ENCODE measurements around the gene A4GNT. TPM values are rescaled to one million over a fixed set of nuclear protein-coding genes. Genes with fewer than 3 reads are reported as not detected.
"Not testable (repeated sequence)": the region's sequence is repeated elsewhere in the genome, so short reads cannot be mapped to it uniquely, and the experiment has no call there.

A4GNT gene
- total RNA-seq, 4 donors from 2014 or later = 0.46 TPM; not detected in 3

GRCh38 chr3:138113326-138113725 lies 18.9 kb downstream of the A4GNT start:
- no peak for TF ChIP-seq POLR2AphosphoS5 (IDR thresholded peaks at IDR 0.05)
- TF ChIP-seq EP300 (IDR thresholded peaks at IDR 0.05) = no peak
- no peak for TF ChIP-seq POLR2A (IDR thresholded peaks at IDR 0.05)
- TF ChIP-seq CTCF (IDR thresholded peaks at IDR 0.05) = no peak
- Histone ChIP-seq H3K27me3 (no peaks in the 10 kb centered on the region), H3K36me3 (peaks cover 0 to 13% of the 10 kb centered on the region in 2 donors), H3K9me3 (no peaks in the 10 kb centered on the region), H3K4me3 (no peak overlapping the region), H3K4me1 (peaks cover 0 to 37% (median 0%) of the 10 kb centered on the region in 3 donors), H3K27ac (peak overlapping the region in 3 of 4 donors; percentile 91 to 94 (median 93))
- ATAC-seq = no peak
- no CpG with 5 or more reads among the region's 1 CpG for WGBS, 2 donors (ENCODE audit: low coverage in 1 of 2)

GRCh38 chr3:138112362-138112761 lies 19.8 kb downstream of the A4GNT start:
- ATAC-seq = no peak
- Histone ChIP-seq H3K27me3 (no peaks in the 10 kb centered on the region), H3K9me3 (no peaks in the 10 kb centered on the region), H3K4me3 (no peak overlapping the region), H3K27ac (no peak overlapping the region), H3K4me1 (peaks cover 0 to 37% (median 0%) of the 10 kb centered on the region in 3 donors), H3K36me3 (peaks cover 0 to 17% of the 10 kb centered on the region in 2 donors)
- WGBS, 2 donors (ENCODE audit: low coverage in 1 of 2) = 71 to 80% methylated on average over 6 to 8 of the region's 8 CpGs
- no peak for TF ChIP-seq POLR2AphosphoS5 (IDR thresholded peaks at IDR 0.05)
- TF ChIP-seq CTCF (IDR thresholded peaks at IDR 0.05) = no peak
- TF ChIP-seq EP300 (IDR thresholded peaks at IDR 0.05) = no peak
- no peak for TF ChIP-seq POLR2A (IDR thresholded peaks at IDR 0.05)

GRCh38 chr3:138105598-138105997 lies 26.6 kb downstream of the A4GNT start:
- Histone ChIP-seq H3K4me1 (no peaks in the 10 kb centered on the region), H3K4me3 (no peak overlapping the region), H3K9me3 (no peaks in the 10 kb centered on the region), H3K27ac (no peak overlapping the region), H3K27me3 (no peaks in the 10 kb centered on the region), H3K36me3 (peaks cover 0 to 47% of the 10 kb centered on the region in 2 donors)
- ATAC-seq = no peak
- 89 to 100% methylated on average over 1 of the region's 1 CpG for whole genome bisulfite sequencing, 2 donors (ENCODE audit: low coverage in 1 of 2)
- TF ChIP-seq POLR2AphosphoS5 (IDR thresholded peaks at IDR 0.05) (no peak), EP300 (IDR thresholded peaks at IDR 0.05) (no peak), CTCF (IDR thresholded peaks at IDR 0.05) (no peak), POLR2A (IDR thresholded peaks at IDR 0.05) (no peak)

- no peaks in the 10 kb centered on the region for H3K27me3 ChIP-seq
- peaks cover 0 to 55% of the 10 kb centered on the region in 2 donors for H3K36me3 ChIP-seq
- no peaks in the 10 kb centered on the region for H3K9me3 ChIP-seq
- no peak overlapping the region for H3K27ac ChIP-seq
- 88% methylated on average over 3 of the region's 19 CpGs; no CpG with 5 or more reads in 1 of the 2 donors for WGBS, 2 donors (ENCODE audit: low coverage in 1 of 2)
- no peaks in the 10 kb centered on the region for H3K4me1 ChIP-seq
- H3K4me3 ChIP-seq = no peak overlapping the region
- ATAC-seq = no peak
- no peak for TF ChIP-seq POLR2A (IDR thresholded peaks at IDR 0.05)
- TF ChIP-seq CTCF (IDR thresholded peaks at IDR 0.05) = no peak
- TF ChIP-seq EP300 (IDR thresholded peaks at IDR 0.05) = no peak
These were observed 28.7 kb downstream of the A4GNT start for GRCh38 chr3:138103466-138103865.

DNA sequence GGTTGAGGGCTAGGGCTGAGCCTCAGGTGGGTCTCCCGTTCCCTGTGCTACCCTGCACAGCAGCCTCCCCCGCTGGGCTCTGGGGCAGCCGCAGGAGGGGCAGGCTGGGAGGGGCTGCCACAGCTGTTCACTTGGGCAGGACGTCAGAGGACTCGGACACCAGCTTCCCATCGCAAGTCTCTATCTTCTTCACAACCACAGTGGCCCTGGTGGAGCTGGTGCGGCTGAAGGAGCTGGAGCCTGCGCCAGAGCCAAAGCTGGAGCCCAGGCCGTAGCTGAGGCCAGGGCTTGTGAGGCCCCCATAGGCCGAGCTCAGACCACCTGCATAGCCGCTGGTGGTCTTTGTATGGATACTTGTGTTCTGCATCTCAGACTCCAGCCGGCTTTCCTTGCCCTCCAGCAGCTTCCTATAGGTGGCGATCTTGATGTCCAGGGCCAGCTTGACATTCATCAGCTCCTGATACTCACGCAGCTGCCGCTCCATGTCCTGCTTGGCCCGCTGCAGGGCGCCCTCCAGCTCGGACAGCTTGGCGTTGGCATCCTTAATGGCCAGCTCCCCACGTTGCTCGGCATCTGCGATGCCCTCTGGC lies 30.7 kb downstream of the A4GNT start:
- not testable (repeated sequence) for H3K27me3 ChIP-seq, ATAC-seq, H3K4me3 ChIP-seq, H3K4me1 ChIP-seq, H3K27ac ChIP-seq, H3K9me3 ChIP-seq
- H3K36me3 ChIP-seq = peaks cover 0 to 66% of the 10 kb centered on the region in 2 donors
- WGBS, 2 donors (ENCODE audit: low coverage in 1 of 2) = 88% methylated on average over 3 of the region's 22 CpGs; no CpG with 5 or more reads in 1 of the 2 donors
